Keratinocyte (primary cell): ENCODE data around the gene ANKMY1.

Experiments used
- EZH2 ChIP-seq: IDR thresholded peaks from one replicate; pipeline ENCODE4 v1.6.1; 2012; ENCODE audit warnings: inconsistent platforms, mild to moderate bottlenecking, low read length, moderate library complexity
- TF ChIP-seq, protein P1 (sequence below), 3 experiments: IDR thresholded peaks in 1 of 3; conservative IDR thresholded peaks in 1 of 3; optimal IDR thresholded peaks in 1 of 3; 2 replicates in 2 of 3; 3 replicates in 1 of 3; pipeline versions ENCODE3 to v1.5.1; 2011; ENCODE audit warnings: low read length in 3 of 3, mild to moderate bottlenecking in 3 of 3, moderate library complexity in 2 of 3, control low read depth in 1 of 3, inconsistent platforms in 1 of 3; ENCODE audit not compliant: insufficient read depth in 2 of 3; ENCODE audit errors: extremely low read depth in 1 of 3

- TF ChIP-seq EZH2, result no peak
- TF ChIP-seq, protein P1, sequence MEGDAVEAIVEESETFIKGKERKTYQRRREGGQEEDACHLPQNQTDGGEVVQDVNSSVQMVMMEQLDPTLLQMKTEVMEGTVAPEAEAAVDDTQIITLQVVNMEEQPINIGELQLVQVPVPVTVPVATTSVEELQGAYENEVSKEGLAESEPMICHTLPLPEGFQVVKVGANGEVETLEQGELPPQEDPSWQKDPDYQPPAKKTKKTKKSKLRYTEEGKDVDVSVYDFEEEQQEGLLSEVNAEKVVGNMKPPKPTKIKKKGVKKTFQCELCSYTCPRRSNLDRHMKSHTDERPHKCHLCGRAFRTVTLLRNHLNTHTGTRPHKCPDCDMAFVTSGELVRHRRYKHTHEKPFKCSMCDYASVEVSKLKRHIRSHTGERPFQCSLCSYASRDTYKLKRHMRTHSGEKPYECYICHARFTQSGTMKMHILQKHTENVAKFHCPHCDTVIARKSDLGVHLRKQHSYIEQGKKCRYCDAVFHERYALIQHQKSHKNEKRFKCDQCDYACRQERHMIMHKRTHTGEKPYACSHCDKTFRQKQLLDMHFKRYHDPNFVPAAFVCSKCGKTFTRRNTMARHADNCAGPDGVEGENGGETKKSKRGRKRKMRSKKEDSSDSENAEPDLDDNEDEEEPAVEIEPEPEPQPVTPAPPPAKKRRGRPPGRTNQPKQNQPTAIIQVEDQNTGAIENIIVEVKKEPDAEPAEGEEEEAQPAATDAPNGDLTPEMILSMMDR (optimal IDR thresholded peaks at IDR 0.05 in 1 of 3, IDR thresholded peaks at IDR 0.05 in 1 of 3, conservative IDR thresholded peaks at IDR 0.05 in 1 of 3; ENCODE audit: extremely low read depth in 1 of 3, insufficient read depth in 2 of 3, low read length in 3 of 3), result no peak
Observed at GRCh38 chr2:240431271-240431660, 126.5 kb downstream of the ANKMY1 start.
